Stomach (tissue), 4 donors: ENCODE data around the gene SOCS2.

Experiments
- EP300 ChIP-seq: sonication (generic); formaldehyde crosslinking; IDR thresholded peaks from one replicate; pipeline ENCODE4 v1.6.1; 2017; ENCODE audit warnings: antibody characterized with exemption
- TF ChIP-seq, protein P1 (sequence below), 7 experiments: fragments of 450-650 bp in 4 of 7; fragments of 200-600 bp in 3 of 7; sonication (generic) in 3 of 7; IDR thresholded peaks; one replicate each; pipeline ENCODE4 v1.5.1; 2016 to 2019; ENCODE audit warnings: antibody characterized with exemption in 7 of 7, control low read depth in 2 of 7, mild to moderate bottlenecking in 1 of 7

DNA sequence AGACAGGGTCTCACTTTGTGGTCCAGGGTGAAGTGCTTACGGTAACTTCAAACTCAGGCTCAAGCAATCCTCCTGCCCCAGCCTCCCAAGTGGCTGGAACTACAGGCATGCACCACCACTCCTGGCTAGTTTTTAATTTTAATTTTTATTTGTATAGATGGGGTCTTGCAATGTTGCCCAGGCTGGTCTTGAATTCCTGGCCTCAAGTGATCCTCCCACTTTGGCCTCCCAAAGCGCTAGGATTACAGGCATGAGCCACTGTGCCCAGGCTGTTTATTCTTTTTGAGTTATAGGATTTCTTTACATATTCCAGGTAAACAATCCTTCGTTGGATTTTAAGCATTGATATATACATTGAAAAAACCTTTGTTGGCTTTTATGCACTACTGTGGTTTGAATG, 26.7 kb downstream of the SOCS2 start:
- TF ChIP-seq, protein P1, sequence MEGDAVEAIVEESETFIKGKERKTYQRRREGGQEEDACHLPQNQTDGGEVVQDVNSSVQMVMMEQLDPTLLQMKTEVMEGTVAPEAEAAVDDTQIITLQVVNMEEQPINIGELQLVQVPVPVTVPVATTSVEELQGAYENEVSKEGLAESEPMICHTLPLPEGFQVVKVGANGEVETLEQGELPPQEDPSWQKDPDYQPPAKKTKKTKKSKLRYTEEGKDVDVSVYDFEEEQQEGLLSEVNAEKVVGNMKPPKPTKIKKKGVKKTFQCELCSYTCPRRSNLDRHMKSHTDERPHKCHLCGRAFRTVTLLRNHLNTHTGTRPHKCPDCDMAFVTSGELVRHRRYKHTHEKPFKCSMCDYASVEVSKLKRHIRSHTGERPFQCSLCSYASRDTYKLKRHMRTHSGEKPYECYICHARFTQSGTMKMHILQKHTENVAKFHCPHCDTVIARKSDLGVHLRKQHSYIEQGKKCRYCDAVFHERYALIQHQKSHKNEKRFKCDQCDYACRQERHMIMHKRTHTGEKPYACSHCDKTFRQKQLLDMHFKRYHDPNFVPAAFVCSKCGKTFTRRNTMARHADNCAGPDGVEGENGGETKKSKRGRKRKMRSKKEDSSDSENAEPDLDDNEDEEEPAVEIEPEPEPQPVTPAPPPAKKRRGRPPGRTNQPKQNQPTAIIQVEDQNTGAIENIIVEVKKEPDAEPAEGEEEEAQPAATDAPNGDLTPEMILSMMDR (IDR thresholded peaks at IDR 0.05) = no peak
- TF ChIP-seq EP300 = no peak
